Kidney (tissue), 14 donors: ENCODE measurements around the gene ANKRD6. TPM values are rescaled to one million over a fixed set of nuclear protein-coding genes. Genes with fewer than 3 reads are reported as not detected.
A peak's percentile ranks its signal among the peaks of the same experiment; 100 is the strongest.

ENCODE experiments used
- DNase-seq, 5 donors: peaks; one replicate each; pipeline ENCODE4 v3.0.0-alpha.2; 2013 to 2020
- FAIRE-seq: peaks from 2 replicates; lab custom pipeline; 2012; peaks lifted over from hg19 to GRCh38; lab: Jason Lieb, UNC
- H3K27ac ChIP-seq, 2 donors: one replicate each; pipeline ENCODE4 v1.7.0; 2013; ENCODE audit warnings: low read depth in 2 of 2, low read length in 2 of 2, inconsistent platforms in 1 of 2
- H3K27me3 ChIP-seq: one replicate; pipeline ENCODE4 v1.7.1; 2013; ENCODE audit warnings: low read length, inconsistent platforms; ENCODE audit not compliant: control insufficient read depth, insufficient read depth
- H3K36me3 ChIP-seq, 3 donors: one replicate each; pipeline versions ENCODE4 v1.7.0 to v1.7.1; 2013; ENCODE audit warnings: low read length in 3 of 3, control low read depth in 1 of 3, inconsistent platforms in 1 of 3; ENCODE audit not compliant: insufficient read depth in 3 of 3, control insufficient read depth in 2 of 3
- H3K4me1 ChIP-seq, 3 donors: one replicate each; pipeline versions ENCODE4 v1.7.0 to v1.7.1; 2013; ENCODE audit warnings: low read length in 3 of 3, inconsistent platforms in 1 of 3, low read depth in 1 of 3; ENCODE audit not compliant: control insufficient read depth in 2 of 3, insufficient read depth in 2 of 3
- H3K4me3 ChIP-seq, 3 donors: one replicate each; pipeline versions ENCODE4 v1.7.0 to v1.8.1; 2013; ENCODE audit warnings: low read length in 3 of 3, control low read depth in 1 of 3, inconsistent platforms in 1 of 3
- H3K9ac ChIP-seq, 3 donors: one replicate each; pipeline versions ENCODE4 v1.7.0 to v1.7.1; 2013; ENCODE audit warnings: low read length in 3 of 3, control low read depth in 1 of 3, inconsistent platforms in 1 of 3
- H3K9me3 ChIP-seq, 3 donors: one replicate each; pipeline versions ENCODE4 v1.7.0 to v1.7.1; 2013; ENCODE audit warnings: low read length in 3 of 3, control low read depth in 1 of 3, inconsistent platforms in 1 of 3; ENCODE audit not compliant: control insufficient read depth in 2 of 3, insufficient read depth in 1 of 3
- intact Hi-C: fragments of 100-400 bp; cut with DNase I; formaldehyde crosslinking; loops from one replicate; pipeline ENCODE4 v1.11.1; 2022
- polyA plus RNA-seq: library from polyadenylated mRNA; stranded (reverse); fragments of 350-450 nt; fragmentation: Illumina TruSeq; extraction: RNeasy Lipid Tissue Mini Kit (QIAGEN cat#74804); gene quantifications from one replicate; pipeline ENCODE4 v1.2.3, GENCODE V29; 2014; ENCODE audit warnings: low read depth, low replicate concordance; ENCODE audit not compliant: insufficient read depth
- total RNA-seq: library from RNA; stranded (reverse); fragmentation: NEBNext Ultra II Directional; extraction: Animal tissue kit (Norgen Biotek cat#: 25700); gene quantifications from one replicate; pipeline ENCODE4 v1.2.1, GENCODE V29; 2021
- TF ChIP-seq, protein P1 (sequence below): IDR thresholded peaks from 3 replicates; pipeline ENCODE4 v1.5.1; 2012; ENCODE audit warnings: mild to moderate bottlenecking, moderate library complexity, borderline replicate concordance; ENCODE audit not compliant: insufficient read depth; ENCODE audit errors: extremely low read depth
- donor health status: control.
- donor health status: control.
- donor health status: control.
- donor health status: control.
- donor health status: control.
- donor health status: DM: yes; HTN: yes; CAD: no.
- donor health status: Normal renal cell carcinoma (clear cell type).

Gene ANKRD6
- total and polyA plus RNA-seq, 2 donors from 2014 or later: 10.3 to 29.5 TPM

DNA sequence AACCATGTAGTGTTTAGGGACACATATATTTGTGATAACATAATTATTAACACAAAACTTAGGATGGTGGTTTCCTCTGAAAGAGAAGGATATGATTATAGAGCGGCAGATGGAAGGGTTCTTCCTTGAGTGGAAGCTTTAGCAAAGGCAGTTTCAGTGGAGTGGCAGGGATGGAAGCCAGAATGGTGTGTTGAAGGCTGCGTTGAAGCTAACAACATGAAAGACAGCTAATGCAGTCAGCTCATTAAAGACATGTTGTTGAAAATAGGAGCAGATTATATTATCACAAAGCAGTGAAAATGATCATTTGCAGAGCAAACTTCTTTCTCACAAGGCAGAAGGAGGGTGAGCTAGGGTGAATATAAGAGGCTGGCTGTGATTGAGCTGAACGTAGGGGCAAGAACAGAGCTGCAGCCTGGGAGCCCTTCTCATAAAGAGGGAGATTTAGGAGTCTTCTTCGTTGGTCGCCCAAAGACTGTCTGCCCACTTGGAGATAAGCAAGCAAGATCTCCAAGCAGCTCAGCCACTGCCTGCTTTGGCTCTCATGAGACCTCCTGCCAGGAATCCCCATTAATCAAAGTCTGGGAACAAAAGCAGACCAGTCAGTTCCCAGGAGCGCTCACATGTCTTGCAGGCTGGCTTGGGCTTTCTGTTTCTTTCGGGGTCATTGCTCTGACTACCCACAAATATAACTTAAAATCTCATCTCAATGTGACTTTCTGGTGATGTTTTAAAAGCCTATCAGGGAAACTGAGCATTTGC lies 2.6 kb upstream of the ANKRD6 start:
- no peaks in the 10 kb centered on the region for H3K27me3 ChIP-seq
- TF ChIP-seq, protein P1, sequence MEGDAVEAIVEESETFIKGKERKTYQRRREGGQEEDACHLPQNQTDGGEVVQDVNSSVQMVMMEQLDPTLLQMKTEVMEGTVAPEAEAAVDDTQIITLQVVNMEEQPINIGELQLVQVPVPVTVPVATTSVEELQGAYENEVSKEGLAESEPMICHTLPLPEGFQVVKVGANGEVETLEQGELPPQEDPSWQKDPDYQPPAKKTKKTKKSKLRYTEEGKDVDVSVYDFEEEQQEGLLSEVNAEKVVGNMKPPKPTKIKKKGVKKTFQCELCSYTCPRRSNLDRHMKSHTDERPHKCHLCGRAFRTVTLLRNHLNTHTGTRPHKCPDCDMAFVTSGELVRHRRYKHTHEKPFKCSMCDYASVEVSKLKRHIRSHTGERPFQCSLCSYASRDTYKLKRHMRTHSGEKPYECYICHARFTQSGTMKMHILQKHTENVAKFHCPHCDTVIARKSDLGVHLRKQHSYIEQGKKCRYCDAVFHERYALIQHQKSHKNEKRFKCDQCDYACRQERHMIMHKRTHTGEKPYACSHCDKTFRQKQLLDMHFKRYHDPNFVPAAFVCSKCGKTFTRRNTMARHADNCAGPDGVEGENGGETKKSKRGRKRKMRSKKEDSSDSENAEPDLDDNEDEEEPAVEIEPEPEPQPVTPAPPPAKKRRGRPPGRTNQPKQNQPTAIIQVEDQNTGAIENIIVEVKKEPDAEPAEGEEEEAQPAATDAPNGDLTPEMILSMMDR: no peak
- no peak overlapping the region for H3K27ac ChIP-seq
- H3K4me1 ChIP-seq: peaks cover 2 to 7% (median 4%) of the 10 kb centered on the region in 3 donors
- no peaks in the 10 kb centered on the region for H3K9me3 ChIP-seq
- no peak for FAIRE-seq
- H3K4me3 ChIP-seq: no peak overlapping the region
- DNase-seq: peak in 3 of 5 donors; percentile 28 to 52 (median 50)
- intact Hi-C loops: loop anchor here (10.0 kb wide), 1 partner anchor 184 kb away; no protein-coding TSS in a partner anchor
- H3K9ac ChIP-seq: no peak overlapping the region
- H3K36me3 ChIP-seq: no peaks in the 10 kb centered on the region

DNA sequence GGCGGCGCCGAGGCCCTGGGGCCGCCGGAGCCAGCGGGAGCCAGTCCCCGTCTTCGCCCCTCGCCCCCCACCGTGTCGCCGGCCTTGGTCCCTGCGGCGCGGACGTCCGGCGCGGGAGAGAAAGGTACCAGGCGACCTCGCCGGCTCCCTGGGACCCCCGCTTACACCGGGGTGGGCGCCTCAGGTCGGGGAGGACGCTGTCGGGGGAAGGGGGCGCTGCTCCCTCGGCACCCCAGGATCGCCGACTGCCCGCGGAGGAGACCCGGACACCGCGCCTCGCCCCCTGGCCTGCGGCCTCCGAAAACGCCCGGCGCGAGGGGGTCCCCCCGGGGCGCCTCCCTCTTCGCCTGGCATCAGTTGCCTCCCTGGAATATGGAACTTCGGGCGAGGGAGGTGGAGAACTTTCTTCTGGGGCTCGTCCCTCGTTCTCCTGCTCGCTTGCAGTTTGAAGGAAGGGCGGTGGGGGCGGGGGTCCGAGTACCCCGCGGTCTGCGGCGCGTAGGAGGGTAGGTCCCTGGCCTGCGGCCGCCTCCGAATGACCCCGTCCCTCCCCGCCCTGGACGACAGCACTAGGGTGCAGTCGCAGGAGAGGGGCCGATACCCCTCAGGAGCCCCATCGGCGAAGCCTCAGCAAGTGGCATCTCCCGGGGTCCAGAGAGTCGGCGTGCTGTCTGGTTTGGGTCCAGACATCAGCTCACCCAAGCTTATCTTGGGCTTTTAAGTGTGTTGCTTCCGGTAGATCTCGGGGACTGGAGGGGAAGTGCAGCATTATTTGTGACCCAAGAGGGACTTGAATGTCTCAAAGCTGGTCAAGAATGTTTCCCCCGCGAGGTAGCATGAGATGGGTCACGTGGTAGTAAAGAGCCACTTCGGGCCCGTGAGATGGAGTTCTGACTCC lies 549 bp downstream of the ANKRD6 start:
- peak overlapping the region; percentile 32 to 76 (median 67) for H3K4me3 ChIP-seq
- DNase-seq: peak; percentile 46 to 80 (median 68)
- H3K9me3 ChIP-seq: no peaks in the 10 kb centered on the region
- TF ChIP-seq, protein P1: no peak
- H3K9ac ChIP-seq: peak overlapping the region; percentile 15 to 64 (median 29)
- H3K27ac ChIP-seq: peak overlapping the region in 1 of 2 donors; percentile 10
- H3K4me1 ChIP-seq: peaks cover 2 to 10% (median 7%) of the 10 kb centered on the region in 3 donors
- intact Hi-C loops: loop anchor here (10.0 kb wide), 1 partner anchor 181 kb away; no protein-coding TSS in a partner anchor
- H3K27me3 ChIP-seq: no peaks in the 10 kb centered on the region
- no peaks in the 10 kb centered on the region for H3K36me3 ChIP-seq
- no peak for FAIRE-seq

GRCh38 chr6:89434150-89434499 lies 1.2 kb downstream of the ANKRD6 start:
- no peaks in the 10 kb centered on the region for H3K27me3 ChIP-seq
- intact Hi-C loops: loop anchor here (10.0 kb wide), 1 partner anchor 181 kb away; no protein-coding TSS in a partner anchor
- H3K9ac ChIP-seq: no peak overlapping the region
- H3K36me3 ChIP-seq: no peaks in the 10 kb centered on the region
- no peak for FAIRE-seq
- H3K4me3 ChIP-seq: peak overlapping the region; percentile 32 to 76 (median 67)
- no peak overlapping the region for H3K27ac ChIP-seq
- DNase-seq: no peak
- no peaks in the 10 kb centered on the region for H3K9me3 ChIP-seq
- TF ChIP-seq, protein P1: no peak
- H3K4me1 ChIP-seq: peaks cover 2 to 10% (median 7%) of the 10 kb centered on the region in 3 donors
